Measurements from ENCODE around the gene SKI. TPM values are rescaled to one million over a fixed set of nuclear protein-coding genes. Genes with fewer than 3 reads are reported as not detected.

The SKI gene
- total and polyA plus RNA-seq, 2 experiments from 2014 or later = 5.1 to 21.9 TPM

GRCh38 chr1:2273401-2274090 lies 45.4 kb downstream of the SKI start:
- DNase-seq (ENCODE audit: low spot score) = no peak
- Histone ChIP-seq H3K36me3 (replicated peaks; ENCODE audit: insufficient read depth, low read depth) (no peaks in the 10 kb centered on the region), H3K9me3 (ENCODE audit: low read depth) (no peaks in the 10 kb centered on the region), H3K4me1 (ENCODE audit: insufficient read depth) (peaks cover 75% of the 10 kb centered on the region), H2AFZ (no peak overlapping the region), H3K4me2 (no peak overlapping the region), H4K20me1 (ENCODE audit: insufficient read depth, poor library complexity, severe bottlenecking) (peaks cover 87% of the 10 kb centered on the region), H3K9me2 (replicated peaks; ENCODE audit: insufficient read depth) (no peaks in the 10 kb centered on the region), H3K4me3 (no peak overlapping the region), H3K27ac (peak overlapping the region; percentile 96), H3K27me3 (no peaks in the 10 kb centered on the region), H3K79me2 (peaks cover 98% of the 10 kb centered on the region)
- TF ChIP-seq, protein P1, sequence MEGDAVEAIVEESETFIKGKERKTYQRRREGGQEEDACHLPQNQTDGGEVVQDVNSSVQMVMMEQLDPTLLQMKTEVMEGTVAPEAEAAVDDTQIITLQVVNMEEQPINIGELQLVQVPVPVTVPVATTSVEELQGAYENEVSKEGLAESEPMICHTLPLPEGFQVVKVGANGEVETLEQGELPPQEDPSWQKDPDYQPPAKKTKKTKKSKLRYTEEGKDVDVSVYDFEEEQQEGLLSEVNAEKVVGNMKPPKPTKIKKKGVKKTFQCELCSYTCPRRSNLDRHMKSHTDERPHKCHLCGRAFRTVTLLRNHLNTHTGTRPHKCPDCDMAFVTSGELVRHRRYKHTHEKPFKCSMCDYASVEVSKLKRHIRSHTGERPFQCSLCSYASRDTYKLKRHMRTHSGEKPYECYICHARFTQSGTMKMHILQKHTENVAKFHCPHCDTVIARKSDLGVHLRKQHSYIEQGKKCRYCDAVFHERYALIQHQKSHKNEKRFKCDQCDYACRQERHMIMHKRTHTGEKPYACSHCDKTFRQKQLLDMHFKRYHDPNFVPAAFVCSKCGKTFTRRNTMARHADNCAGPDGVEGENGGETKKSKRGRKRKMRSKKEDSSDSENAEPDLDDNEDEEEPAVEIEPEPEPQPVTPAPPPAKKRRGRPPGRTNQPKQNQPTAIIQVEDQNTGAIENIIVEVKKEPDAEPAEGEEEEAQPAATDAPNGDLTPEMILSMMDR (IDR thresholded peaks at IDR 0.05; ENCODE audit: poor library complexity) = no peak
- no peak for TF ChIP-seq EZH2 (IDR thresholded peaks at IDR 0.05; ENCODE audit: borderline replicate concordance)
- TF ChIP-seq EZH2phosphoT487 (IDR thresholded peaks at IDR 0.05; ENCODE audit: low read depth, severe bottlenecking, unreplicated experiment) = no peak
- WGBS (ENCODE audit: low lambda C conversion rate, missing lambda C conversion rate) = 95% methylated on average over 28 of the region's 29 CpGs

GRCh38 chr1:2274231-2274928 lies 46.3 kb downstream of the SKI start:
- H3K4me3 ChIP-seq = no peak overlapping the region
- peak overlapping the region; percentile 96 for H3K27ac ChIP-seq
- DNase-seq (ENCODE audit: low spot score) = no peak
- no peak overlapping the region for H3K4me2 ChIP-seq
- H2AFZ ChIP-seq = no peak overlapping the region
- peaks cover 83% of the 10 kb centered on the region for H3K4me1 ChIP-seq (ENCODE audit: insufficient read depth)
- WGBS (ENCODE audit: low lambda C conversion rate, missing lambda C conversion rate) = 95% methylated on average over 21 of the region's 24 CpGs
- no peaks in the 10 kb centered on the region for H3K36me3 ChIP-seq (replicated peaks; ENCODE audit: insufficient read depth, low read depth)
- H3K9me3 ChIP-seq (ENCODE audit: low read depth) = no peaks in the 10 kb centered on the region
- H4K20me1 ChIP-seq (ENCODE audit: insufficient read depth, poor library complexity, severe bottlenecking) = peaks cover 78% of the 10 kb centered on the region
- H3K9me2 ChIP-seq (replicated peaks; ENCODE audit: insufficient read depth) = no peaks in the 10 kb centered on the region
- H3K27me3 ChIP-seq = no peaks in the 10 kb centered on the region
- H3K79me2 ChIP-seq = peaks cover 97% of the 10 kb centered on the region
- TF ChIP-seq, protein P1 (IDR thresholded peaks at IDR 0.05; ENCODE audit: poor library complexity) = no peak

DNA sequence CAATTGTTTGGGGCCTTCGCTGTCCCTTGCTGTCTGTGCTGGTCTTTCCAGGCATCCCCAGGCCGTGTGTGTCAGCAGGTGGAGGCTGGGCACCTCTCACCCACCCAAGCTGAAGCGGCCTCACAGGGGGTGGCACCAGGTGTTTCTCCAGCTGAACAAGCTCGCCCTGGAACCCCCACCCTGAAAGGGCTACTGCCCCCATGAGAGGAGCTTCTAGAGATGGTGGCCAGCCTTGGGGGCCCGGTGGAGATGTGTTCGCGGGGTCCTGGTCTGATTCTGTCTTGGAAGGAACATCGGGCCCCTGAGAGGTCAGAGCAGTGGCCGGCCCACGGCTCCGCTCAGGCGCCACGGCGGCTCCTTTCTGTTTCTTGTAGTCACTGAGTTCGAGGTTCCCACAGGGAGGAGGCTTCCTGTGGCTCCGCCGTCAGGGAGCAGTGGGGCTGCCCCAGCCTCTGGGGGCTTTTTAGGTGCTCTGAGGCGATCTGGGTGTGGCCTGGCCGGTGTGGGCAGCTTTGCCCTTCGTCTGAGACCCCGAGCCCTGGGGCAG lies 46.9 kb downstream of the SKI start:
- peaks cover 74% of the 10 kb centered on the region for H4K20me1 ChIP-seq (ENCODE audit: insufficient read depth, poor library complexity, severe bottlenecking)
- H2AFZ ChIP-seq = no peak overlapping the region
- peaks cover 98% of the 10 kb centered on the region for H3K79me2 ChIP-seq
- no peaks in the 10 kb centered on the region for H3K27me3 ChIP-seq
- no peak overlapping the region for H3K4me3 ChIP-seq
- H3K4me1 ChIP-seq (ENCODE audit: insufficient read depth) = peaks cover 89% of the 10 kb centered on the region
- TF ChIP-seq EZH2 (IDR thresholded peaks at IDR 0.05; ENCODE audit: borderline replicate concordance) (no peak), EZH2phosphoT487 (IDR thresholded peaks at IDR 0.05; ENCODE audit: low read depth, severe bottlenecking, unreplicated experiment) (no peak)
- TF ChIP-seq, protein P1 (IDR thresholded peaks at IDR 0.05; ENCODE audit: poor library complexity) = no peak
- H3K9me2 ChIP-seq (replicated peaks; ENCODE audit: insufficient read depth) = no peaks in the 10 kb centered on the region
- 84% methylated on average over 21 of the region's 21 CpGs for WGBS (ENCODE audit: low lambda C conversion rate, missing lambda C conversion rate)
- no peak for DNase-seq (ENCODE audit: low spot score)
- H3K27ac ChIP-seq = peak overlapping the region; percentile 96
- no peaks in the 10 kb centered on the region for H3K36me3 ChIP-seq (replicated peaks; ENCODE audit: insufficient read depth, low read depth)
- no peaks in the 10 kb centered on the region for H3K9me3 ChIP-seq (ENCODE audit: low read depth)
- H3K4me2 ChIP-seq = peak overlapping the region; percentile 50
